ENCODE results near the gene FRAS1.
"Not testable (repeated sequence)": the region's sequence is repeated elsewhere in the genome, so short reads cannot be mapped to it uniquely, and the experiment has no call there.

Gene FRAS1

GRCh38 chr4:78476108-78476704, 419.1 kb downstream of the FRAS1 start:
- DNase-seq: no peak

- DNase-seq: no peak
Measured at GRCh38 chr4:78477276-78477675, 420.2 kb downstream of the FRAS1 start.

- DNase-seq: no peak
Measured at GRCh38 chr4:78478523-78478922, 421.4 kb downstream of the FRAS1 start.

GRCh38 chr4:78480286-78480685, 423.2 kb downstream of the FRAS1 start:
- DNase-seq: no peak

GRCh38 chr4:78481180-78481579, 424.1 kb downstream of the FRAS1 start:
- no peak for DNase-seq

- no peak for DNase-seq
Measured at GRCh38 chr4:78482281-78482680, 425.2 kb downstream of the FRAS1 start.

GRCh38 chr4:78483811-78484210, 426.7 kb downstream of the FRAS1 start:
- DNase-seq: no peak

GRCh38 chr4:78484574-78484973, 427.5 kb downstream of the FRAS1 start:
- no peak for DNase-seq

GRCh38 chr4:78493731-78494130, 436.6 kb downstream of the FRAS1 start:
- DNase-seq: no peak

GRCh38 chr4:78496021-78496643, 439.0 kb downstream of the FRAS1 start:
- DNase-seq: no peak

GRCh38 chr4:78506260-78506659, 449.1 kb downstream of the FRAS1 start:
- not testable (repeated sequence) for DNase-seq

GRCh38 chr4:78509043-78509442, 451.9 kb downstream of the FRAS1 start:
- DNase-seq: no peak

- DNase-seq: no peak
Measured at GRCh38 chr4:78510108-78510507, 453.0 kb downstream of the FRAS1 start.

GRCh38 chr4:78510681-78511080, 453.6 kb downstream of the FRAS1 start:
- DNase-seq: no peak

- no peak for DNase-seq
Measured at GRCh38 chr4:78512357-78512920, 455.3 kb downstream of the FRAS1 start.

GRCh38 chr4:78513411-78513975, 456.4 kb downstream of the FRAS1 start:
- no peak for DNase-seq

- DNase-seq: no peak
Measured at GRCh38 chr4:78517050-78517652, 460.0 kb downstream of the FRAS1 start.

- no peak for DNase-seq
Measured at GRCh38 chr4:78518561-78518960, 461.4 kb downstream of the FRAS1 start.

GRCh38 chr4:78519962-78520361, 462.8 kb downstream of the FRAS1 start:
- no peak for DNase-seq

GRCh38 chr4:78520808-78521226, 463.7 kb downstream of the FRAS1 start:
- no peak for DNase-seq

GRCh38 chr4:78524009-78524408, 466.9 kb downstream of the FRAS1 start:
- no peak for DNase-seq

GRCh38 chr4:78525559-78525958, 468.4 kb downstream of the FRAS1 start:
- DNase-seq: no peak

- no peak for DNase-seq
Measured at GRCh38 chr4:78527103-78527502, 470.0 kb downstream of the FRAS1 start.

- DNase-seq: no peak
Measured at GRCh38 chr4:78527555-78527954, 470.4 kb downstream of the FRAS1 start.

Data from activated CD8-positive, alpha-beta memory T cell treated with anti-CD3 and anti-CD28 coated beads, Interleukin-2, amount 50 U/mL, for 4 hours (primary cell).